Stomach (tissue), 9 donors: ENCODE data around the gene ACAD10. TPM values are rescaled to one million over a fixed set of nuclear protein-coding genes. Genes with fewer than 3 reads are reported as not detected.
"Not testable (repeated sequence)": the region's sequence is repeated elsewhere in the genome, so short reads cannot be mapped to it uniquely, and the experiment has no call there.

ENCODE experiments used
- DNase-seq, 2 donors: peaks; one replicate each; pipeline versions ENCODE4 v3.0.0 to v3.0.0-alpha.2; 2013 to 2019
- H3K27ac ChIP-seq, 5 donors: fragments of 200-600 bp in 4 of 5; sonication (generic) in 4 of 5; one replicate each; pipeline ENCODE4 v1.5.1; 2013 to 2019; ENCODE audit warnings: mild to moderate bottlenecking in 1 of 5, moderate library complexity in 1 of 5
- H3K27me3 ChIP-seq, 3 donors: fragments of 200-600 bp; sonication (generic); one replicate each; pipeline ENCODE4 v1.5.1; 2017 to 2019; ENCODE audit warnings: mixed run types in 1 of 3
- H3K36me3 ChIP-seq, 4 donors: fragments of 200-600 bp; sonication (generic); 1 replicate in 3 of 4; 2 replicates in 1 of 4; pipeline ENCODE4 v1.5.1; 2016 to 2019
- H3K4me1 ChIP-seq, 4 donors: fragments of 200-600 bp; sonication (generic); one replicate each; pipeline ENCODE4 v1.5.1; 2016 to 2019
- H3K4me3 ChIP-seq, 4 donors: fragments of 200-600 bp; sonication (generic) in 3 of 4; one replicate each; pipeline ENCODE4 v1.5.1; 2016 to 2019; ENCODE audit warnings: mild to moderate bottlenecking in 1 of 4
- H3K9me3 ChIP-seq, 4 donors: fragments of 200-600 bp; sonication (generic); one replicate each; pipeline ENCODE4 v1.5.1; 2016 to 2019
- CTCF ChIP-seq, 7 experiments: fragments of 450-650 bp in 4 of 7; fragments of 200-600 bp in 3 of 7; sonication (generic) in 3 of 7; IDR thresholded peaks; one replicate each; pipeline ENCODE4 v1.5.1; 2016 to 2019; ENCODE audit warnings: antibody characterized with exemption in 7 of 7, control low read depth in 2 of 7, mild to moderate bottlenecking in 1 of 7
- EP300 ChIP-seq: sonication (generic); formaldehyde crosslinking; IDR thresholded peaks from one replicate; pipeline ENCODE4 v1.6.1; 2017; ENCODE audit warnings: antibody characterized with exemption
- POLR2A ChIP-seq, 4 donors: fragments of 450-650 bp; IDR thresholded peaks; one replicate each; pipeline ENCODE4 v1.6.1; 2016; ENCODE audit warnings: antibody characterized with exemption in 4 of 4, control low read depth in 2 of 4, mild to moderate bottlenecking in 1 of 4, moderate library complexity in 1 of 4
- POLR2AphosphoS5 ChIP-seq, 3 donors: sonication (generic); formaldehyde crosslinking; IDR thresholded peaks; one replicate each; pipeline ENCODE4 v1.6.1; 2016; ENCODE audit warnings: antibody characterized with exemption in 3 of 3
- WGBS, 5 donors: extraction: QIAGEN DNeasy Blood & Tissue Kit in 3 of 5; methylation state at CpG; one replicate each; pipeline versions ENCODE4 v1.1.5 to v1.1.7; 2013 to 2018; 5-methylcytosine and 5-hydroxymethylcytosine counted together
- intact Hi-C: fragments of 100-400 bp; cut with DNase I; formaldehyde crosslinking; loops from one replicate; pipeline ENCODE4 v1.15.1; 2023; ENCODE audit warnings: low total_unique reads
- polyA plus RNA-seq, 3 donors: library from polyadenylated mRNA; stranded (reverse); fragments of 200-250 nt; gene quantifications; one replicate each; pipeline ENCODE4 v1.2.3, GENCODE V29; 2013
- total RNA-seq, 5 donors: library from RNA; depleted of rRNA; stranded (reverse); fragments of >200 nt; gene quantifications; one replicate each; pipeline versions ENCODE4 v1.1.0 to v1.2.3, GENCODE V29; 2014 to 2016
- donor health status: healthy with polysubstance abuse.
- donor health status: Bipolar disorder and iron deficiency.
- donor health status: healthy.

Gene ACAD10
- total and polyA plus RNA-seq, 8 donors = 9.4 to 128 (median 22.4) TPM

- TF ChIP-seq POLR2A (IDR thresholded peaks at IDR 0.05) (no peak), CTCF (IDR thresholded peaks at IDR 0.05) (no peak), EP300 (no peak), POLR2AphosphoS5 (IDR thresholded peaks at IDR 0.05) (no peak)
- DNase-seq = no peak
- WGBS, 5 donors = 76 to 90% (median 85%) methylated on average over 10 to 11 of the region's 11 CpGs
- Histone ChIP-seq H3K27me3 (no peaks in the 10 kb centered on the region), H3K27ac (peak overlapping the region in 1 of 5 donors; percentile 32), H3K4me3 (no peak overlapping the region), H3K36me3 (peaks cover 22 to 100% (median 96%) of the 10 kb centered on the region in 4 donors), H3K9me3 (no peaks in the 10 kb centered on the region), H3K4me1 (peaks cover 0 to 6% (median 0%) of the 10 kb centered on the region in 4 donors)
- intact Hi-C loops = no loop called here
Observed at GRCh38 chr12:111664961-111665865, 20.6 kb upstream of the ACAD10 start.

DNA sequence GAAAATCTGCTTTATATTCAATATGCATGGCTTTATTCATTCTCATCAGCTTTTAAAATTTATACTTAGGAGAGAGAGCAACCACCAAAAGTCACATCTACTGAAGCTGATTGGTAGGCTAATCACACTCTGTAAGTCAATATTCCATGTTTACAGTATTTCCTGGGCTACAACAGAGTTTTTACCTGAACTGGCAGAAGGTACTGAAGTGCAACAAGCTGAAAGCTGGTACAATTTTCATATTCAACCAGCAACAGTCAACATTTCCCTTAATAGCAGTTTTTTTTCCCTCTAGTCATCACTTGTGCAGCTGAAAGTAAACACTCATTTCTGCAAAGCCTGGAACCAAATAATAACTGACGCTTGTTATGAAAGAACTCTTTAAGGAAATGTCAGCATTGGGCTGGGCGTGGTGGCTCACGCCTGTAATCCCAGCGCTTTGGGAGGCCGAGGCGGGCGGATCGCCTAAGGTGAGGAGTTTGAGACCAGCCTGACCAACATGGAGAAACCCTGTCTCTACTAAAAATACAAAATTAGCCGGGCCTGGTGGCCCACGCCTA is 13.0 kb upstream of the ACAD10 start:
- H3K4me3 ChIP-seq = no peak overlapping the region
- no peaks in the 10 kb centered on the region for H3K9me3 ChIP-seq
- 74 to 84% (median 75%) methylated on average over 10 of the region's 10 CpGs for WGBS, 5 donors
- H3K27ac ChIP-seq = no peak overlapping the region
- H3K36me3 ChIP-seq = peaks cover 50 to 100% (median 97%) of the 10 kb centered on the region in 4 donors
- peak in 1 of 2 donors; percentile 3 for DNase-seq
- intact Hi-C loops = no loop called here
- no peaks in the 10 kb centered on the region for H3K27me3 ChIP-seq
- peaks cover 0 to 9% (median 0%) of the 10 kb centered on the region in 4 donors for H3K4me1 ChIP-seq
- TF ChIP-seq POLR2A (IDR thresholded peaks at IDR 0.05) = no peak
- TF ChIP-seq CTCF (IDR thresholded peaks at IDR 0.05) = no peak
- TF ChIP-seq POLR2AphosphoS5 (IDR thresholded peaks at IDR 0.05) = no peak
- no peak for TF ChIP-seq EP300

- Histone ChIP-seq H3K4me3 (no peak overlapping the region), H3K27ac (peak overlapping the region in 2 of 5 donors; percentile 23 to 54), H3K27me3 (no peaks in the 10 kb centered on the region), H3K36me3 (peaks cover 55 to 100% (median 98%) of the 10 kb centered on the region in 4 donors), H3K9me3 (no peaks in the 10 kb centered on the region), H3K4me1 (peaks cover 0 to 9% (median 0%) of the 10 kb centered on the region in 4 donors)
- peak in 1 of 2 donors; percentile 39 for DNase-seq
- intact Hi-C loops = no loop called here
- WGBS, 5 donors = 84 to 91% (median 88%) methylated on average over 3 of the region's 3 CpGs
- TF ChIP-seq CTCF (IDR thresholded peaks at IDR 0.05) = peak in 2 of 7 experiments; percentile 11 to 29
- no peak for TF ChIP-seq EP300
Observed at GRCh38 chr12:111673503-111673902, 12.3 kb upstream of the ACAD10 start.

GRCh38 chr12:111677186-111677585 is 8.7 kb upstream of the ACAD10 start:
- WGBS, 5 donors = 92 to 97% (median 95%) methylated on average over 5 of the region's 5 CpGs
- no peak for DNase-seq
- TF ChIP-seq POLR2A (IDR thresholded peaks at IDR 0.05) = no peak
- no peak for TF ChIP-seq EP300
- Histone ChIP-seq H3K36me3 (peaks cover 71 to 100% (median 98%) of the 10 kb centered on the region in 4 donors), H3K27me3 (no peaks in the 10 kb centered on the region), H3K4me3 (no peak overlapping the region), H3K4me1 (peaks cover 0 to 9% (median 0%) of the 10 kb centered on the region in 4 donors), H3K27ac (no peak overlapping the region), H3K9me3 (no peaks in the 10 kb centered on the region)
- intact Hi-C loops = no loop called here

DNA sequence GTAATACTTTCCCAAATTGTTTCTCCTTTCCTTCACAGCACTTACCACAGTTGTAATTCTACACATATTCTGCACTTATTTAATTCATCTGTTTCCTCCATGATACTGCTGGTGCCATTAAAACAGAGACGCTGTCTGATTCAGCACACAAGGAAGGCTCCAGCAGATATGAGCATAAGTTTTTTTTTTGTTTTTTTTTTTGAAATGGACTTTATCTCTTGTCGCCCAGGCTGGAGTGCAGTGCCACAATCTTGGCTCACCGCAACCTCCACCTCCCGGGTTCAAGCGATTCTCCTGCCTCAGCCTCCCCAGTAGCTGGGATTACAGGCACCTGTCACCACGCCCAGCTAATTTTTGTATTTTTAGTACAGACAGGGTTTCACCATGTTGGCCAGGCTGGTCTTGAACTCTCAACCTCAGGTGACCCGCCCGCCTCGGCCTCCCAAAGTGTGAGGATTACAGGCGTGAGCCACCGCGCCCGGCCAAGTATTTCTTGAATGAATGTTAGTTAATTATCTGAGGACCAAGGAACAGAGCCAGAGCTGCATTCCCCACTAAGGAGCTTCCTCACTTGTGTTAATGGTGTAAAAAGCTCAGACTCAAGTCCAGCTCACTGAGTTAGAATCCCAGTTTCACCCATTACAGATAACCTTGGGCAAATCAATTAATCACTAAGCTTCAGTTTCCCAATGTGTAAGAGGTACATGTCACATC is 1.2 kb upstream of the ACAD10 start:
- Histone ChIP-seq H3K36me3 (peaks cover 29 to 37% (median 36%) of the 10 kb centered on the region in 4 donors), H3K4me1 (peaks cover 16 to 41% (median 33%) of the 10 kb centered on the region in 4 donors), H3K27ac (peak overlapping the region in 3 of 5 donors; percentile 91), H3K4me3 (peak overlapping the region; percentile 78 to 99 (median 92))
- 61 to 79% (median 71%) methylated on average over 13 of the region's 13 CpGs for WGBS, 5 donors
- H3K27me3 ChIP-seq, intact Hi-C loops, H3K9me3 ChIP-seq: not testable (repeated sequence)
- peak in 1 of 2 donors; percentile 11 for DNase-seq
